ENCODE results near the gene MAP3K7.

The MAP3K7 gene

GRCh38 chr6:90596967-90597539, 10.2 kb upstream of the MAP3K7 start:
- peaks cover 51% of the 10 kb centered on the region for H3K27me3 ChIP-seq (ENCODE audit: control insufficient read depth, low read length)
- H3F3A ChIP-seq (ENCODE audit: control insufficient read depth, insufficient read depth) = no peaks in the 10 kb centered on the region
- no peaks in the 10 kb centered on the region for H3K36me3 ChIP-seq (ENCODE audit: control insufficient read depth, low read length)
- H3K79me2 ChIP-seq (ENCODE audit: control insufficient read depth, low read length) = no peaks in the 10 kb centered on the region
- no peak overlapping the region for H3K27ac ChIP-seq (ENCODE audit: low read depth, low read length)
- no peaks in the 10 kb centered on the region for H3K4me1 ChIP-seq (ENCODE audit: control insufficient read depth, low read length)
- no peaks in the 10 kb centered on the region for H3K9me2 ChIP-seq (replicated peaks; ENCODE audit: control insufficient read depth, low read length)
- H3K4me2 ChIP-seq (ENCODE audit: low read length) = no peak overlapping the region
- H3K4me3 ChIP-seq (ENCODE audit: low read length) = no peak overlapping the region
- no peaks in the 10 kb centered on the region for H4K20me1 ChIP-seq (ENCODE audit: control insufficient read depth, insufficient read depth, low read depth, low read length)
- TF ChIP-seq, protein P1, sequence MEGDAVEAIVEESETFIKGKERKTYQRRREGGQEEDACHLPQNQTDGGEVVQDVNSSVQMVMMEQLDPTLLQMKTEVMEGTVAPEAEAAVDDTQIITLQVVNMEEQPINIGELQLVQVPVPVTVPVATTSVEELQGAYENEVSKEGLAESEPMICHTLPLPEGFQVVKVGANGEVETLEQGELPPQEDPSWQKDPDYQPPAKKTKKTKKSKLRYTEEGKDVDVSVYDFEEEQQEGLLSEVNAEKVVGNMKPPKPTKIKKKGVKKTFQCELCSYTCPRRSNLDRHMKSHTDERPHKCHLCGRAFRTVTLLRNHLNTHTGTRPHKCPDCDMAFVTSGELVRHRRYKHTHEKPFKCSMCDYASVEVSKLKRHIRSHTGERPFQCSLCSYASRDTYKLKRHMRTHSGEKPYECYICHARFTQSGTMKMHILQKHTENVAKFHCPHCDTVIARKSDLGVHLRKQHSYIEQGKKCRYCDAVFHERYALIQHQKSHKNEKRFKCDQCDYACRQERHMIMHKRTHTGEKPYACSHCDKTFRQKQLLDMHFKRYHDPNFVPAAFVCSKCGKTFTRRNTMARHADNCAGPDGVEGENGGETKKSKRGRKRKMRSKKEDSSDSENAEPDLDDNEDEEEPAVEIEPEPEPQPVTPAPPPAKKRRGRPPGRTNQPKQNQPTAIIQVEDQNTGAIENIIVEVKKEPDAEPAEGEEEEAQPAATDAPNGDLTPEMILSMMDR (IDR thresholded peaks at IDR 0.05; ENCODE audit: low read depth, low read length, poor library complexity, severe bottlenecking) = no peak
- no peak for TF ChIP-seq EZH2phosphoT487 (IDR thresholded peaks at IDR 0.05; ENCODE audit: borderline replicate concordance, low read length)
- H3K9me3 ChIP-seq (ENCODE audit: control insufficient read depth, insufficient read depth, low read length) = no peaks in the 10 kb centered on the region

DNA sequence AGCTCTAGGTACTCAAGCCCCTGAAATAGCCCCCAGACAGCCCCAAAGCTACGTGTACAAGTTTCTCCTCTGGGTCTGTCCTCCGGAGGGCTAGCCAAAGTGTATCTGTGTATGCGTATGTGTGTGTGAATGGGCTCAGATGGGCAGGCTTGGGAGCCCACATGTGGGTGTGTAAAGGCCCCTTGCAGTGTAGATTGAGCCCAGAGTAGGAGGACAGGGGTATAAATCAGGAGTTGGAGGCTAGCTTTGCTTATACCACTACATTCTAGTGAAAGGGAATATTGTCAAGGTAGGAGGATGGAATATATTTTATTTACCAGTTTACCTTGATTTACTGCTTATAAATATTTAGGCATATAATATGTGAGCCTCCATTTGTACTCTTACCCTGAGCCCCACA, 9.0 kb upstream of the MAP3K7 start:
- TF ChIP-seq EZH2phosphoT487 (IDR thresholded peaks at IDR 0.05; ENCODE audit: borderline replicate concordance, low read length) = no peak
- TF ChIP-seq, protein P1 (IDR thresholded peaks at IDR 0.05; ENCODE audit: low read depth, low read length, poor library complexity, severe bottlenecking) = no peak
- H4K20me1 ChIP-seq (ENCODE audit: control insufficient read depth, insufficient read depth, low read depth, low read length) = no peaks in the 10 kb centered on the region
- no peak overlapping the region for H3K4me2 ChIP-seq (ENCODE audit: low read length)
- no peaks in the 10 kb centered on the region for H3K36me3 ChIP-seq (ENCODE audit: control insufficient read depth, low read length)
- H3F3A ChIP-seq (ENCODE audit: control insufficient read depth, insufficient read depth) = no peaks in the 10 kb centered on the region
- peaks cover 43% of the 10 kb centered on the region for H3K27me3 ChIP-seq (ENCODE audit: control insufficient read depth, low read length)
- no peak overlapping the region for H3K4me3 ChIP-seq (ENCODE audit: low read length)
- no peaks in the 10 kb centered on the region for H3K9me2 ChIP-seq (replicated peaks; ENCODE audit: control insufficient read depth, low read length)
- no peaks in the 10 kb centered on the region for H3K79me2 ChIP-seq (ENCODE audit: control insufficient read depth, low read length)
- H3K27ac ChIP-seq (ENCODE audit: low read depth, low read length) = no peak overlapping the region
- H3K4me1 ChIP-seq (ENCODE audit: control insufficient read depth, low read length) = no peaks in the 10 kb centered on the region
- no peaks in the 10 kb centered on the region for H3K9me3 ChIP-seq (ENCODE audit: control insufficient read depth, insufficient read depth, low read length)

DNA sequence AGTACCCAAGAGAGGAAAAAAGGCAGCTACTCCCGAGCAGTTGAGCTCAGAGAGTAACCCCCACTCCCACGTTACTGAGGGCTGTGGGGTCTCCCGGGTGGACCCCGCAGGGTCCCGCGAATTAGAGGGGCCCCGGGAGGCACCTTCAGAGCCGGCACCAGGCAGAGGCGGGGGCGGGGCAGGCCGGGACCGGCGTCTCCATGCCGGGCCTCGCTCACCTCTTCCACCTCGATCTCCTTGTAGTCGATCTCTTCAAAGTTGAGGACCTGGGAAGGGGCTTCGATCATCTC, 381 bp downstream of the MAP3K7 start:
- Histone ChIP-seq H3K4me2 (ENCODE audit: low read length) (peak overlapping the region; percentile 71), H3K36me3 (ENCODE audit: control insufficient read depth, low read length) (peaks cover 12% of the 10 kb centered on the region), H3K9me3 (ENCODE audit: control insufficient read depth, insufficient read depth, low read length) (no peaks in the 10 kb centered on the region), H3F3A (ENCODE audit: control insufficient read depth, insufficient read depth) (no peaks in the 10 kb centered on the region; the same call in 1 of the 2 replicates), H3K27me3 (ENCODE audit: control insufficient read depth, low read length) (no peaks in the 10 kb centered on the region), H4K20me1 (ENCODE audit: control insufficient read depth, insufficient read depth, low read depth, low read length) (peaks cover 13% of the 10 kb centered on the region; the same call in 1 of the 2 replicates), H3K4me1 (ENCODE audit: control insufficient read depth, low read length) (peaks cover 37% of the 10 kb centered on the region), H3K4me3 (ENCODE audit: low read length) (peak overlapping the region; percentile 79), H3K79me2 (ENCODE audit: control insufficient read depth, low read length) (peaks cover 54% of the 10 kb centered on the region), H3K27ac (ENCODE audit: low read depth, low read length) (peak overlapping the region; percentile 70), H3K9me2 (replicated peaks; ENCODE audit: control insufficient read depth, low read length) (no peaks in the 10 kb centered on the region)
- TF ChIP-seq, protein P1 (IDR thresholded peaks at IDR 0.05; ENCODE audit: low read depth, low read length, poor library complexity, severe bottlenecking) = no peak
- TF ChIP-seq EZH2phosphoT487 (IDR thresholded peaks at IDR 0.05; ENCODE audit: borderline replicate concordance, low read length) = no peak

Measured in DOHH2 (cell line).